ENCODE results near the gene MDM2.

DNA sequence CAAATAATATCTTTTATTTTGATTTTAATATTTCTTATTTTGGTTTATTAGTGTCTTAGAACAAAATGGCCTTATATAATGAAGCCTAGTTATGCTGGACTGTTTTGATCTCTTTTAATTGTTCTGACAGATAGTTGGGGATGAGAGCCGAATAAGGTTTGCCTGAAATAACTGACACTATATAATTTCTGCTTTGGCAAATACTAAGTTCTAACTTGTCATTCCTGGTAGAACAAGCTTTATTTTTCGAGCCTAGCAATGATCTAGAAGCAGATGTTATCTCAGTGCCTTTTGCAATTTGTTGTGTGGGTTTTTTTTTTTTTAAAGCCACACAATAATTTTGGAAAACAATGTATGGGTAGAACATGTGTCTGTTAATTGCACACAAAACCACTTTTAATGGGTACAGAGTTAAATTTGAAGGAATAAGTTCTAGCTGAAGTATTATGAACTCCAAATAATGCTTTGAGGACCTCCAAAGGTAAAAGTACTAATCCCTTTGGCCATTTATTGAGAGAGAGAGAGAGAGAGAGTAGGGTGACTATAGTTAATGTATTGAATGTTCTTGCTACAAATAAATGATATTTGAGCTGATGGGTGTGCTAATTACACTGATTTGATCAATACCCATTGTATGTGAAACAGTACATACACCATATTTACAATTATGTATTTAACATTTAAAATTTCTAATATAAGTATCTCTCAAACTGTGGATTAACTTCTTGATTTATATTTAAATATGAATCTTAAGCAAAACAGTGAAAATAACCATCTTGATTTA, 35.0 kb downstream of the MDM2 start:
- TF ChIP-seq POLR2A (IDR thresholded peaks at IDR 0.05): no peak
- TF ChIP-seq, protein P1, sequence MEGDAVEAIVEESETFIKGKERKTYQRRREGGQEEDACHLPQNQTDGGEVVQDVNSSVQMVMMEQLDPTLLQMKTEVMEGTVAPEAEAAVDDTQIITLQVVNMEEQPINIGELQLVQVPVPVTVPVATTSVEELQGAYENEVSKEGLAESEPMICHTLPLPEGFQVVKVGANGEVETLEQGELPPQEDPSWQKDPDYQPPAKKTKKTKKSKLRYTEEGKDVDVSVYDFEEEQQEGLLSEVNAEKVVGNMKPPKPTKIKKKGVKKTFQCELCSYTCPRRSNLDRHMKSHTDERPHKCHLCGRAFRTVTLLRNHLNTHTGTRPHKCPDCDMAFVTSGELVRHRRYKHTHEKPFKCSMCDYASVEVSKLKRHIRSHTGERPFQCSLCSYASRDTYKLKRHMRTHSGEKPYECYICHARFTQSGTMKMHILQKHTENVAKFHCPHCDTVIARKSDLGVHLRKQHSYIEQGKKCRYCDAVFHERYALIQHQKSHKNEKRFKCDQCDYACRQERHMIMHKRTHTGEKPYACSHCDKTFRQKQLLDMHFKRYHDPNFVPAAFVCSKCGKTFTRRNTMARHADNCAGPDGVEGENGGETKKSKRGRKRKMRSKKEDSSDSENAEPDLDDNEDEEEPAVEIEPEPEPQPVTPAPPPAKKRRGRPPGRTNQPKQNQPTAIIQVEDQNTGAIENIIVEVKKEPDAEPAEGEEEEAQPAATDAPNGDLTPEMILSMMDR (IDR thresholded peaks at IDR 0.05): no peak
